ENCODE data around the gene EPHA3. TPM values are rescaled to one million over a fixed set of nuclear protein-coding genes. Genes with fewer than 3 reads are reported as not detected.

Gene EPHA3
- total RNA-seq, 3 donors from 2014 or later (not counting 1 experiment from before 2014, with no cell fraction given), result not detected

- TF ChIP-seq CTCF (IDR thresholded peaks at IDR 0.05), result no peak
- no peaks in the 10 kb centered on the region for H3K4me1 Mint-ChIP-seq
Observed at GRCh38 chr3:89159605-89160004, 52.2 kb downstream of the EPHA3 start.

GRCh38 chr3:89164774-89165173 is 57.4 kb downstream of the EPHA3 start:
- Mint-ChIP-seq H3K9me3 (peaks cover 12 to 14% of the 10 kb centered on the region in 2 donors), H3K36me3 (peaks cover 7% of the 10 kb centered on the region), H3K4me3 (no peak overlapping the region), H3K4me1 (no peaks in the 10 kb centered on the region), H3K27ac (no peak overlapping the region), H3K27me3 (ENCODE audit: low read depth in 2 of 2) (no peaks in the 10 kb centered on the region)
- no peak for TF ChIP-seq CTCF (IDR thresholded peaks at IDR 0.05)
- Histone ChIP-seq H3K4me1 (ENCODE audit: control insufficient read depth, insufficient read depth, low read length) (no peaks in the 10 kb centered on the region), H3K4me3 (ENCODE audit: low read length) (no peak overlapping the region), H3K9me3 (ENCODE audit: control insufficient read depth, insufficient read depth, low read length) (no peaks in the 10 kb centered on the region), H3K27me3 (ENCODE audit: control insufficient read depth, insufficient read depth, low read length) (no peaks in the 10 kb centered on the region), H3K27ac (ENCODE audit: low read length) (no peak overlapping the region), H3K36me3 (ENCODE audit: control insufficient read depth, insufficient read depth, low read length) (no peaks in the 10 kb centered on the region)
- DNase-seq, result no peak
- intact Hi-C loops (cut with micrococcal nuclease), result no loop called here
- no peak for ATAC-seq

More at GRCh38 chr3:89159605-89160004, 52.2 kb downstream of the EPHA3 start:
- intact Hi-C loops (cut with micrococcal nuclease), result no loop called here
- Histone ChIP-seq H3K4me1 (ENCODE audit: control insufficient read depth, insufficient read depth, low read length) (no peaks in the 10 kb centered on the region), H3K27ac (ENCODE audit: low read length) (no peak overlapping the region), H3K9me3 (ENCODE audit: control insufficient read depth, insufficient read depth, low read length) (no peaks in the 10 kb centered on the region), H3K4me3 (ENCODE audit: low read length) (no peak overlapping the region), H3K27me3 (ENCODE audit: control insufficient read depth, insufficient read depth, low read length) (no peaks in the 10 kb centered on the region), H3K36me3 (ENCODE audit: control insufficient read depth, insufficient read depth, low read length) (no peaks in the 10 kb centered on the region)
- no peak overlapping the region for H3K4me3 Mint-ChIP-seq
- peaks cover 9 to 11% of the 10 kb centered on the region in 2 donors for H3K9me3 Mint-ChIP-seq
- no CpG with 5 or more reads among the region's 2 CpGs for WGBS (ENCODE audit: insufficient coverage)
- no peak for ATAC-seq
- DNase-seq, result no peak
- H3K27ac Mint-ChIP-seq, result no peak overlapping the region
- no peaks in the 10 kb centered on the region for H3K36me3 Mint-ChIP-seq
- no peaks in the 10 kb centered on the region for H3K27me3 Mint-ChIP-seq (ENCODE audit: low read depth in 2 of 2)

GRCh38 chr3:89165636-89166263 is 58.3 kb downstream of the EPHA3 start:
- ATAC-seq (no peak), DNase-seq (no peak)
- Mint-ChIP-seq H3K4me1 (no peaks in the 10 kb centered on the region), H3K36me3 (peaks cover 7% of the 10 kb centered on the region), H3K4me3 (no peak overlapping the region), H3K27me3 (ENCODE audit: low read depth in 2 of 2) (no peaks in the 10 kb centered on the region), H3K27ac (no peak overlapping the region), H3K9me3 (peaks cover 12 to 14% of the 10 kb centered on the region in 2 donors)
- TF ChIP-seq CTCF (IDR thresholded peaks at IDR 0.05), result no peak
- 88% methylated on average over 8 of the region's 9 CpGs for WGBS (ENCODE audit: insufficient coverage)
- Histone ChIP-seq H3K4me1 (ENCODE audit: control insufficient read depth, insufficient read depth, low read length) (no peaks in the 10 kb centered on the region), H3K4me3 (ENCODE audit: low read length) (no peak overlapping the region), H3K27me3 (ENCODE audit: control insufficient read depth, insufficient read depth, low read length) (no peaks in the 10 kb centered on the region), H3K9me3 (ENCODE audit: control insufficient read depth, insufficient read depth, low read length) (no peaks in the 10 kb centered on the region), H3K36me3 (ENCODE audit: control insufficient read depth, insufficient read depth, low read length) (no peaks in the 10 kb centered on the region), H3K27ac (ENCODE audit: low read length) (no peak overlapping the region)
- intact Hi-C loops (cut with micrococcal nuclease), result no loop called here
